Endothelial cell (in vitro differentiated cells): ENCODE data around the gene WDR59. TPM values are rescaled to one million over a fixed set of nuclear protein-coding genes. Genes with fewer than 3 reads are reported as not detected.

ENCODE experiments used
- DNase-seq: peaks from one replicate; pipeline ENCODE4 v3.0.0; 2021; ENCODE audit warnings: low spot score
- H3K27ac Mint-ChIP-seq: one replicate; pipeline ENCODE4 v1.8.0; 2021; ENCODE audit warnings: mixed read lengths, inconsistent platforms; ENCODE audit not compliant: unreplicated experiment
- H3K27me3 Mint-ChIP-seq: one replicate; pipeline ENCODE4 v1.8.0; 2021; ENCODE audit warnings: mild to moderate bottlenecking, moderate library complexity, mixed read lengths, inconsistent platforms; ENCODE audit not compliant: unreplicated experiment
- H3K36me3 Mint-ChIP-seq: one replicate; pipeline ENCODE4 v1.8.0; 2021; ENCODE audit warnings: mild to moderate bottlenecking, low read depth, mixed read lengths, inconsistent platforms; ENCODE audit not compliant: unreplicated experiment
- H3K4me1 Mint-ChIP-seq: one replicate; pipeline ENCODE4 v1.8.0; 2021; ENCODE audit warnings: mild to moderate bottlenecking, mixed read lengths, inconsistent platforms; ENCODE audit not compliant: unreplicated experiment
- H3K4me3 Mint-ChIP-seq: one replicate; pipeline ENCODE4 v1.8.0; 2021; ENCODE audit warnings: mild to moderate bottlenecking, mixed read lengths, inconsistent platforms; ENCODE audit not compliant: unreplicated experiment
- H3K9me3 Mint-ChIP-seq: one replicate; pipeline ENCODE4 v1.8.0; 2021; ENCODE audit warnings: mixed read lengths, inconsistent platforms; ENCODE audit not compliant: unreplicated experiment
- CTCF ChIP-seq: fragments of 200-600 bp; sonication (generic); IDR thresholded peaks from one replicate; pipeline ENCODE4 v1.5.0; 2021; ENCODE audit warnings: antibody characterized with exemption; ENCODE audit not compliant: unreplicated experiment
- total RNA-seq: library from RNA; stranded (reverse); fragmentation: NEBNext Ultra II Directional; extraction: Animal tissue kit (Norgen Biotek cat#: 25700); gene quantifications from one replicate; pipeline ENCODE4 v1.2.1, GENCODE V29; 2021; ENCODE audit not compliant: unreplicated experiment

Gene WDR59
- total RNA-seq, 1 donor from 2014 or later, result 107 TPM

DNA sequence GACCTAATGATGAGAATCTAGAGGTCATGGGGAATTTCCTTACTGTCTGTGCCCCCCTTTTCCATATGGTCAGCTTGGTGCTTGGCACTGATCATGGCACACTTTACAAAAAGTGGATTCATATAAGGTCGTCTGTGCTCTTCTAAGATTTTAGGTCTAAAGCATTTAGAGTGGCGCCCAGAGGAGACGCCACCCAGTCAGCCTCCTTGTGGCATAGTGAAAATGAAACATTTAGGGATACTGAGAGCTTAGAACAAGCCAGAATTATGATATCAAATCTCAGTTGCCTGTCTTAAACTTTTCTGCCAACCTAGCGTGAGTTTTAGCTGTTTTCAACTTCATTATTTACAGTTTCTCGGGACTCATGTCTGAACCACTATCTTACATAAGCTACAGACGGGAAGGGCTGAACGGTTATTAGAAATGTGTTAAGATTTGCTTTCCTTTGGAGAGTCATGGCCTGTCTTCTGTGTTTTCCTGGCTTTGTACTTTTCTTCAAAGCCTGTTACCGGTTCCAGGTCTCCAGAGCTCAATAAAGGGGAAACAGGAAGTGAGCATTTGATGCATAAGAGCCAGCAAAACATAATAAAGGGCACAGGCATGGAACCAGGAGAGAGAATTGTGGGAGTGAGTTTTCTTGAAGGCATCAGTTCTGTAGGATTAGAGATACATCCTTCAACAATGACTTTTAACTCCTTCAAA, 27.6 kb upstream of the WDR59 start:
- H3K9me3 Mint-ChIP-seq, result no peaks in the 10 kb centered on the region
- TF ChIP-seq CTCF, result no peak
- peaks cover 72% of the 10 kb centered on the region for H3K4me1 Mint-ChIP-seq
- H3K27me3 Mint-ChIP-seq, result peaks cover 1% of the 10 kb centered on the region
- H3K4me3 Mint-ChIP-seq, result peak overlapping the region; percentile 16
- no peaks in the 10 kb centered on the region for H3K36me3 Mint-ChIP-seq
- peak overlapping the region; percentile 97 for H3K27ac Mint-ChIP-seq
- DNase-seq, result no peak

DNA sequence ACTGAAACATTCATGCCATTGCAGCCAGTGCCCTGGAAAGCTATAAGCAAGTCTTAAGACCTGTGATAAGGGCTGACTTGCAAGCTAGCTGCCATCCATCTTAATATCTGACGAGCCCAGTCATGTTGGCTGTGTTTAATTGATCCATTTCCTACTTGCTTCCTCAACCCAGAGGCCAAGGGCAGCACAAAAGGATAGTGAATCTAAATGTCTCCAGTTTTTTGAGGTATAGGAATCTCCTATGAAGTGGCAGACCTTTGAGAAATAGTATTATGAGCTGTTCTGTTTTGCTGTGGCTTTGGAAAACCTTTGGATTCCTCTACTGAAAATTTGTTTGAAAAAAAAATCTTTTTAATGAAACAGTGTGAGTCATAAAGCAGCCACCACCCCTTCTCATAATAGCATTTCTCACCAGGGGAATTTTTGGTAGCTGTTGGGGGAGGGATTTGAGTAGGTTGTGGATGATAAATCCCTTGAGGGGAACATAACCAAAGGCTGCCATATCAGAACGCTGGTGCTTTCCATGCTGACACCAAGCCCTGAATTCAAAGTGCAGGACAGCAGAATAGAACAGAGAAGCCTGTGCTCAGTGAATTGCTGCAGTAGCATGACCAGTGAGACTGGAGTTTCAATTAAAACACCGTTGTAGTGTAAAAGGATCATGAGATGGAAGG, 26.8 kb upstream of the WDR59 start:
- DNase-seq, result no peak
- H3K9me3 Mint-ChIP-seq, result no peaks in the 10 kb centered on the region
- TF ChIP-seq CTCF, result no peak
- no peaks in the 10 kb centered on the region for H3K36me3 Mint-ChIP-seq
- peak overlapping the region; percentile 97 for H3K27ac Mint-ChIP-seq
- peaks cover 1% of the 10 kb centered on the region for H3K27me3 Mint-ChIP-seq
- H3K4me1 Mint-ChIP-seq, result peaks cover 70% of the 10 kb centered on the region
- peak overlapping the region; percentile 31 for H3K4me3 Mint-ChIP-seq

DNA sequence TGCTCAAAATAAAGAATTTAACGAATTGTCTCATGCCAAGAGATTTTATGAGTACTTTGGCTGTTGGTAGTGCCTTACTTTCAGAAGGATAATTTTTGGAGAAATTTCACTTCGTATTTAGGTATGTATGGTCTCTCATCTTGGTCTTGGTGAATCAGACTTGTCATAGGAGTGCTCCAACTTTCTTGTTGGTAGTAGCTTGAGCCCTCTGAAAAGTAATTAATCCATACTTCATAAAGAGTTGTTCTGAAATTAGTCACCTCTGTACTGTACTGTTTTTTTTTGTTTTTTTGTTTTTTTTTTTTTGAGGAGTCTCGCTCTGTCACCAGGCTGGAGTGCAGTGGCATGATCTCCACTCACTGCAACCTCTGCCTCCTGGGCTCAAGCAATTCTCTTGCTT, 25.5 kb upstream of the WDR59 start:
- Mint-ChIP-seq H3K4me1 (peaks cover 64% of the 10 kb centered on the region), H3K9me3 (no peaks in the 10 kb centered on the region), H3K27ac (no peak overlapping the region), H3K27me3 (peaks cover 1% of the 10 kb centered on the region), H3K4me3 (no peak overlapping the region), H3K36me3 (no peaks in the 10 kb centered on the region)
- no peak for TF ChIP-seq CTCF
- no peak for DNase-seq

DNA sequence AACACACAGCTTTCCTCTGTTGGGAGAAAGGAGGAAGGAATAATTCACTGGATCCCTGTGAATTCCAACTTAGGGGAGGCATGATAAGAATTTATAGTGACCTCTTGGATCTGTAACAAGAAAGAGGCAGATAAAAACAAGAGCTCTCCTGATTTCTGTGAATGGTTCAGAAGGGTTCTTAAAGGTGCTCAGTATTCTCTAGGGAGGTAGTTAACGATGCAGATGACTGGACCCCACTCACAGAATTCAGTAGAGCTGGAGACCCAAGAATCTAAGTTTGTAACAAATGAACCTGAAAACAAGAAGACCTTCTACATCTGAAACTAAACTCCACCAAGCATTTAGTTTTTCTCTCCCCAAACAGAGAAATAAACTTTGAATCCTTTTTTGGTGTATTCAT, 22.5 kb upstream of the WDR59 start:
- no peak for TF ChIP-seq CTCF
- Mint-ChIP-seq H3K27me3 (no peaks in the 10 kb centered on the region), H3K27ac (peak overlapping the region; percentile 34), H3K4me3 (peak overlapping the region; percentile 37), H3K9me3 (no peaks in the 10 kb centered on the region), H3K4me1 (peaks cover 63% of the 10 kb centered on the region), H3K36me3 (peaks cover 13% of the 10 kb centered on the region)
- DNase-seq, result no peak

DNA sequence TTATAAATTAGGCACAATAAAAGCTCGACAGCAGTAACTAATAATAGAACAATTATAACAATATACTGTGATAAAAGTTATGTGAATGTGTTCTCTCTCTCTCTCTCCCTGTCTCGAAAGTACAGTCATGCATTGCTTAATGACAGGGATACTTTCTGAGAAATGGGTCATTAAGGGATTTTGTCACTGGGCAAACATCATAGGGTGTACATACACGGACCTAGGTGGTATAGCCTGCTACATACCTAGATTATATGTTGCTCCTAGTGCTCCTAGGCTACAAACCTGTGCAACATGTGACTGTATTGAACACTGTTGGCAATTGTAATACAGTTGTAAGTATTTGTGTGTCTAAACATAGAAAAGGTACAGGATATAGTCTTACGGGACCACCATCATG, 20.8 kb upstream of the WDR59 start:
- Mint-ChIP-seq H3K36me3 (peaks cover 18% of the 10 kb centered on the region), H3K27me3 (peaks cover 3% of the 10 kb centered on the region), H3K27ac (no peak overlapping the region)

More for the DNA sequence above, 20.8 kb upstream of the WDR59 start:
- TF ChIP-seq CTCF, result no peak
- Mint-ChIP-seq H3K4me3 (no peak overlapping the region), H3K4me1 (peaks cover 65% of the 10 kb centered on the region), H3K9me3 (no peaks in the 10 kb centered on the region)
- DNase-seq, result no peak
